B cell (primary cell): Measurements from ENCODE around the gene HOXB7. TPM values are rescaled to one million over a fixed set of nuclear protein-coding genes. Genes with fewer than 3 reads are reported as not detected.

Source experiments
- ATAC-seq: fragments of 200-7000 bp; cut with Tn5 transposase; one replicate; pipeline ENCODE4 v1.10.0; 2021; ENCODE audit warnings: low read depth, mild to moderate bottlenecking, moderate number of reproducible peaks, moderate library complexity
- CTCF ChIA-PET: fragments of 350-600 bp; sonication (Branson Sonifier 250); formaldehyde crosslinking; loops from one replicate; lab custom pipeline; 2021; ENCODE audit warnings: antibody characterized with exemption, inconsistent platforms; lab: Charles Lee
- POLR2A ChIA-PET: fragments of 350-600 bp; sonication (Branson Sonifier 250); formaldehyde crosslinking; loops from one replicate; lab custom pipeline; 2021; ENCODE audit warnings: antibody characterized with exemption; lab: Charles Lee
- DNase-seq: peaks from one replicate; pipeline ENCODE4 v3.0.0; 2013
- H2AFZ ChIP-seq: 2 replicates; pipeline ENCODE4 v1.6.1; 2012; ENCODE audit warnings: mild to moderate bottlenecking, low read depth, low read length; ENCODE audit not compliant: insufficient read depth, poor library complexity, severe bottlenecking
- H3K27ac ChIP-seq, 2 donors: 1 replicate in 1 of 2; 2 replicates in 1 of 2; pipeline ENCODE4 v1.5.1; 2012 to 2013; ENCODE audit warnings: low read length in 2 of 2, mild to moderate bottlenecking in 2 of 2, moderate library complexity in 1 of 2
- H3K27me3 ChIP-seq, 4 experiments: fragments of 200-600 bp in 1 of 4; sonication (generic) in 1 of 4; replicated peaks in 1 of 4; 1 replicate in 2 of 4; 2 replicates in 2 of 4; pipeline versions ENCODE4 v1.6.1 to v1.7.0; 2013 to 2016; ENCODE audit warnings: low read length in 3 of 4, mild to moderate bottlenecking in 2 of 4, mixed read lengths in 1 of 4, moderate library complexity in 1 of 4; ENCODE audit not compliant: insufficient read depth in 4 of 4, control insufficient read depth in 3 of 4; ENCODE audit errors: control extremely low read depth in 1 of 4
- H3K36me3 ChIP-seq, 2 experiments: replicated peaks in 1 of 2; 1 replicate in 1 of 2; 2 replicates in 1 of 2; pipeline versions ENCODE4 v1.6.1 to v1.7.1; 2013; ENCODE audit warnings: low read length in 1 of 2; ENCODE audit not compliant: insufficient read depth in 2 of 2, control insufficient read depth in 1 of 2; ENCODE audit errors: control extremely low read depth in 1 of 2, extremely low read depth in 1 of 2
- H3K4me1 ChIP-seq, 2 donors: fragments of 200-600 bp in 1 of 2; sonication (generic) in 1 of 2; 1 replicate in 1 of 2; 2 replicates in 1 of 2; pipeline versions ENCODE4 v1.5.1 to v1.6.1; 2013 to 2017; ENCODE audit warnings: low read length in 2 of 2; ENCODE audit not compliant: control insufficient read depth in 2 of 2, insufficient read depth in 2 of 2
- H3K4me2 ChIP-seq: replicated peaks from 2 replicates; pipeline ENCODE3; 2012; ENCODE audit warnings: mild to moderate bottlenecking, low read depth, low read length; ENCODE audit not compliant: poor library complexity, severe bottlenecking
- H3K4me3 ChIP-seq, 5 experiments: fragments of 200-600 bp in 1 of 5; sonication (generic) in 1 of 5; 1 replicate in 3 of 5; 2 replicates in 2 of 5; pipeline versions ENCODE4 v1.5.1 to v1.7.0; 2011 to 2016; ENCODE audit warnings: low read length in 4 of 5, mild to moderate bottlenecking in 4 of 5, low read depth in 2 of 5, control low read depth in 1 of 5, moderate library complexity in 1 of 5; ENCODE audit not compliant: insufficient read depth in 1 of 5; ENCODE audit errors: control extremely low read depth in 1 of 5, extremely low read depth in 1 of 5
- H3K79me2 ChIP-seq: fragments of 200-600 bp; sonication (generic); one replicate; pipeline ENCODE4 v1.6.0; 2016; ENCODE audit warnings: low read length; ENCODE audit not compliant: control insufficient read depth, insufficient read depth
- H3K9ac ChIP-seq: fragments of 200-600 bp; sonication (generic); 2 replicates; pipeline ENCODE4 v1.6.1; 2017; ENCODE audit warnings: mild to moderate bottlenecking, low read length, moderate library complexity
- H3K9me3 ChIP-seq, 3 donors: one replicate each; pipeline versions ENCODE4 v1.6.1 to v1.7.1; 2013; ENCODE audit warnings: low read length in 2 of 3; ENCODE audit not compliant: control insufficient read depth in 2 of 3, insufficient read depth in 1 of 3; ENCODE audit errors: control extremely low read depth in 1 of 3
- H4K20me1 ChIP-seq: 2 replicates; pipeline ENCODE4 v1.6.0; 2012; ENCODE audit warnings: mild to moderate bottlenecking, low read length; ENCODE audit not compliant: insufficient read depth, control insufficient read depth, poor library complexity, severe bottlenecking
- H3K27ac Mint-ChIP-seq: one replicate; pipeline ENCODE4 v1.8.0; 2021; ENCODE audit warnings: mixed read lengths
- H3K27me3 Mint-ChIP-seq: one replicate; pipeline ENCODE4 v1.8.0; 2021; ENCODE audit warnings: mixed read lengths
- H3K4me1 Mint-ChIP-seq: one replicate; pipeline ENCODE4 v1.8.0; 2021; ENCODE audit warnings: mixed read lengths
- H3K4me3 Mint-ChIP-seq: one replicate; pipeline ENCODE4 v1.8.0; 2021; ENCODE audit warnings: mixed read lengths
- H3K9me3 Mint-ChIP-seq: one replicate; pipeline ENCODE4 v1.8.0; 2022; ENCODE audit warnings: mixed read lengths; ENCODE audit not compliant: insufficient read depth
- EZH2 ChIP-seq: IDR thresholded peaks from 2 replicates; pipeline ENCODE4 v1.6.1; 2012; ENCODE audit warnings: borderline replicate concordance, low read depth, mild to moderate bottlenecking, moderate library complexity, low read length; ENCODE audit not compliant: insufficient read depth, poor library complexity, severe bottlenecking
- WGBS: methylation state at CpG from one replicate; pipeline ENCODE4 v1.1.5; 2013; ENCODE audit warnings: missing lambda C conversion rate; ENCODE audit not compliant: insufficient coverage; 5-methylcytosine and 5-hydroxymethylcytosine counted together
- intact Hi-C: fragments of 100-400 bp; cut with micrococcal nuclease; formaldehyde crosslinking; loops from one replicate; pipeline ENCODE4 v1.10.0; 2022
- polyA plus RNA-seq: library from polyadenylated mRNA; depleted of rRNA; stranded (reverse); fragments of >200 nt; gene quantifications from 2 replicates; pipeline ENCODE4 v1.2.3, GENCODE V29; 2012
- total RNA-seq, 2 donors: library from RNA; stranded (reverse); fragments of 120-200 nt in 1 of 2; gene quantifications; 1 replicate in 1 of 2; 2 replicates in 1 of 2; pipeline versions ENCODE4 v1.2.3 to v1.2.4, GENCODE V29; 2013 to 2022
- TF ChIP-seq, protein P1 (sequence below): fragments of 200-600 bp; IDR thresholded peaks from one replicate; pipeline ENCODE4 v1.8.0; 2022; ENCODE audit warnings: antibody characterized with exemption, mild to moderate bottlenecking

Gene HOXB7
- total and polyA plus RNA-seq, 2 donors (not counting 1 experiment from before 2014, with no cell fraction given) = 0.25 to 1.3 TPM

DNA sequence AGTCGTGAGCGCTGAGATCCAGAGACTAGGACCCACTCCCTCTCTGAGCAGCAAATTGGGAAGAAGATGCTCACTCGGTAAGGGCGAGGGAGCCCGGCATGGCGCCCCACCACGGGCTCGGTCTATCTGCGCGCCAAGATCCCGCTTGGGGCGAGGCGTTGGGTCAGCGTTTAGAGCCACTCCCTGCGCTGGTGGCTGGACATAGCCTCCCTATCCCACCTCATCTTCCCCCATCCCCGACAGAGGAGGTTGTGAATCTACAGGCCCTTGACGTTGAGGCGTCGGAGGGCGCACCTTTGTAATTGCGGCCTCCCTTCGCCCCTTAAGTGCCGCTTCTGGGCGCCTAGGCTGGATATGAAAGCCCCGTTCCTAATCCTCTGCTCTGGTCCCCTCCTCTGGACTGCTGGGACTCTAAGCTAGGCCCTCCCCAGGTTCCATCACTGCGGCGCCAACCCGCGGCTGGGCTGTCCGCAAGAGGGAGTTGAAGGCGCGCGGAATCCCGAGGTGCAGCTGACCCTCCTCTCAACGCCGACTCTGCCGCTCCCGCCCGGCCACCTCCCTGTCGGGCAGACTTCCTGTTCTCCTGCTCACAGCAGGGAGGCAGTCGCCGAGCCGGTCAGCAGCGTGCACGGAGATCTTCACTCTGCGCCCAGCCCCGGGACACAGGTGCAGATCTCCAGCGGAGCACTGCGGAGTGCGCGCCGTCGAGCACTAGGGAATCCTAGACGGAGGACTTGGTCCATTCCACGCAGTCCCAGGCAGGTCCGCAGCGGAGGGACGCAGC lies 31.4 kb upstream of the HOXB7 start:
- no peaks in the 10 kb centered on the region for H3K36me3 ChIP-seq
- Mint-ChIP-seq H3K4me1 (peaks cover 29% of the 10 kb centered on the region), H3K27ac (no peak overlapping the region), H3K9me3 (no peaks in the 10 kb centered on the region), H3K27me3 (peaks cover 71% of the 10 kb centered on the region), H3K4me3 (no peak overlapping the region)
- intact Hi-C loops = no loop called here
- peaks cover 27 to 30% of the 10 kb centered on the region in 2 donors for H3K4me1 ChIP-seq
- H3K4me3 ChIP-seq = no peak overlapping the region
- no peaks in the 10 kb centered on the region for H4K20me1 ChIP-seq
- ChIA-PET CTCF (no interaction called here), POLR2A (no interaction called here)
- H3K27ac ChIP-seq = no peak overlapping the region
- H3K9me3 ChIP-seq = peaks cover 0 to 24% (median 0%) of the 10 kb centered on the region in 3 donors
- H2AFZ ChIP-seq = no peak overlapping the region
- peak overlapping the region; percentile 34 for H3K4me2 ChIP-seq
- TF ChIP-seq, protein P1, sequence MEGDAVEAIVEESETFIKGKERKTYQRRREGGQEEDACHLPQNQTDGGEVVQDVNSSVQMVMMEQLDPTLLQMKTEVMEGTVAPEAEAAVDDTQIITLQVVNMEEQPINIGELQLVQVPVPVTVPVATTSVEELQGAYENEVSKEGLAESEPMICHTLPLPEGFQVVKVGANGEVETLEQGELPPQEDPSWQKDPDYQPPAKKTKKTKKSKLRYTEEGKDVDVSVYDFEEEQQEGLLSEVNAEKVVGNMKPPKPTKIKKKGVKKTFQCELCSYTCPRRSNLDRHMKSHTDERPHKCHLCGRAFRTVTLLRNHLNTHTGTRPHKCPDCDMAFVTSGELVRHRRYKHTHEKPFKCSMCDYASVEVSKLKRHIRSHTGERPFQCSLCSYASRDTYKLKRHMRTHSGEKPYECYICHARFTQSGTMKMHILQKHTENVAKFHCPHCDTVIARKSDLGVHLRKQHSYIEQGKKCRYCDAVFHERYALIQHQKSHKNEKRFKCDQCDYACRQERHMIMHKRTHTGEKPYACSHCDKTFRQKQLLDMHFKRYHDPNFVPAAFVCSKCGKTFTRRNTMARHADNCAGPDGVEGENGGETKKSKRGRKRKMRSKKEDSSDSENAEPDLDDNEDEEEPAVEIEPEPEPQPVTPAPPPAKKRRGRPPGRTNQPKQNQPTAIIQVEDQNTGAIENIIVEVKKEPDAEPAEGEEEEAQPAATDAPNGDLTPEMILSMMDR = no peak
- no peak for TF ChIP-seq EZH2
- H3K9ac ChIP-seq = no peak overlapping the region
- no peak for ATAC-seq
- DNase-seq = peak; percentile 23
- 16% methylated on average over 58 of the region's 58 CpGs for WGBS
- peaks cover 0 to 83% (median 44%) of the 10 kb centered on the region in 4 experiments for H3K27me3 ChIP-seq
- H3K79me2 ChIP-seq = no peaks in the 10 kb centered on the region

DNA sequence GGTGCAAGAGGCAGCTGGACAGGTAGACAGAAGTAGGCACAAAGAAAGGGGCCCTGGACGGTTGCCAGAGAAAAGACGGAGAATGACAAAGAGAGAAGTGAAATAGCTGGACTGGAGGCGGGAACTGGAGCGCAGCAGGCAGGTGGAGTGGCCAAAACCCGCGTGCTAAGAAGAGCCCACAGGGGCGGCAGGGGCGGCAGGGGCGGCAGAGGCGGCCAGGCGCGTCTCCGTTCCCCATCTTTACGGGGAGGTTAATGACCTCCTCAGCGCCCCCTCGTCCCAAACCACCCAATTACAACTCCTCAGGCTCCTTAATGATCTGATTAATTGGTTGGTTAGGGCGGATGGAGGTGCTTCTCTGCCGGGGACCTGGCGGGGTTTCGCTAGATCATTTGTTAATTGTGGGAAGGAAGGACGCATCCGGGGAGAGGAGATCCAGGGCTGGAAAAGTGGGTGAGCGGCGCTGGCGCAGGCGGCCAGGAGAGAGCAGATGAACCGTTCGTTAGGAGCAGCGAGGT lies 30.8 kb upstream of the HOXB7 start:
- DNase-seq = peak; percentile 27
- POLR2A ChIA-PET = no interaction called here
- no peak overlapping the region for H3K9ac ChIP-seq
- TF ChIP-seq, protein P1 = no peak
- TF ChIP-seq EZH2 = no peak
- no peaks in the 10 kb centered on the region for H3K9me3 Mint-ChIP-seq
- WGBS = 19% methylated on average over 21 of the region's 29 CpGs
- H3K4me1 ChIP-seq = peaks cover 23 to 31% of the 10 kb centered on the region in 2 donors
- H3K4me2 ChIP-seq = peak overlapping the region; percentile 34
- ATAC-seq = no peak
- no peaks in the 10 kb centered on the region for H4K20me1 ChIP-seq
- intact Hi-C loops = no loop called here
- H3K36me3 ChIP-seq = no peaks in the 10 kb centered on the region
- no peak overlapping the region for H3K4me3 ChIP-seq
- H3K27ac Mint-ChIP-seq = no peak overlapping the region
- peaks cover 0 to 85% (median 49%) of the 10 kb centered on the region in 4 experiments for H3K27me3 ChIP-seq
- no peaks in the 10 kb centered on the region for H3K79me2 ChIP-seq
- no peak overlapping the region for H3K27ac ChIP-seq
- peaks cover 28% of the 10 kb centered on the region for H3K4me1 Mint-ChIP-seq
- peaks cover 0 to 24% (median 0%) of the 10 kb centered on the region in 3 donors for H3K9me3 ChIP-seq
- no peak overlapping the region for H2AFZ ChIP-seq
- CTCF ChIA-PET = interaction anchor here (1.9 kb wide), 1 partner anchor 22 kb away, joined by 5 read pairs; no protein-coding TSS in a partner anchor
- H3K27me3 Mint-ChIP-seq = peaks cover 74% of the 10 kb centered on the region
- peak overlapping the region; percentile 52 for H3K4me3 Mint-ChIP-seq
